Choroid plexus epithelial cell (primary cell): ENCODE data around the gene SLC35F1.

Experiments used
- DNase-seq: peaks from one replicate; pipeline ENCODE4 v3.0.0-alpha.2; 2010; ENCODE audit warnings: low read depth
- H3K4me3 ChIP-seq: 2 replicates; pipeline ENCODE4 v1.5.1; 2011; ENCODE audit warnings: low read depth, mild to moderate bottlenecking, control low read depth, low read length, moderate library complexity
- CTCF ChIP-seq: conservative IDR thresholded peaks from 2 replicates; pipeline ENCODE4 v1.5.1; 2011; ENCODE audit warnings: low read depth, mild to moderate bottlenecking, control low read depth, inconsistent platforms, low read length, moderate library complexity

The SLC35F1 gene

GRCh38 chr6:118253741-118254140 lies 346.7 kb downstream of the SLC35F1 start:
- no peak overlapping the region for H3K4me3 ChIP-seq
- TF ChIP-seq CTCF, result no peak
- no peak for DNase-seq

- no peak overlapping the region for H3K4me3 ChIP-seq
- no peak for DNase-seq
- TF ChIP-seq CTCF, result no peak
These were observed 353.8 kb downstream of the SLC35F1 start for GRCh38 chr6:118260833-118261232.

- TF ChIP-seq CTCF, result peak; percentile 56
- peak; percentile 52 for DNase-seq
- no peak overlapping the region for H3K4me3 ChIP-seq
These were observed 356.9 kb downstream of the SLC35F1 start for GRCh38 chr6:118263921-118264486.

- no peak for TF ChIP-seq CTCF
- no peak for DNase-seq
- H3K4me3 ChIP-seq, result no peak overlapping the region
These were observed 362.6 kb downstream of the SLC35F1 start for GRCh38 chr6:118269659-118270058.

GRCh38 chr6:118277631-118278030 lies 370.6 kb downstream of the SLC35F1 start:
- H3K4me3 ChIP-seq, result no peak overlapping the region
- TF ChIP-seq CTCF, result no peak
- no peak for DNase-seq

- peak; percentile 50 for DNase-seq
- H3K4me3 ChIP-seq, result no peak overlapping the region
- no peak for TF ChIP-seq CTCF
These were observed 373.1 kb downstream of the SLC35F1 start for GRCh38 chr6:118280210-118280609.

- no peak for DNase-seq
- H3K4me3 ChIP-seq, result no peak overlapping the region
- peak; percentile 27 for TF ChIP-seq CTCF
These were observed 374.2 kb downstream of the SLC35F1 start for GRCh38 chr6:118281291-118281690.
